ENCODE results near the gene TBC1D8.

Gene TBC1D8

DNA sequence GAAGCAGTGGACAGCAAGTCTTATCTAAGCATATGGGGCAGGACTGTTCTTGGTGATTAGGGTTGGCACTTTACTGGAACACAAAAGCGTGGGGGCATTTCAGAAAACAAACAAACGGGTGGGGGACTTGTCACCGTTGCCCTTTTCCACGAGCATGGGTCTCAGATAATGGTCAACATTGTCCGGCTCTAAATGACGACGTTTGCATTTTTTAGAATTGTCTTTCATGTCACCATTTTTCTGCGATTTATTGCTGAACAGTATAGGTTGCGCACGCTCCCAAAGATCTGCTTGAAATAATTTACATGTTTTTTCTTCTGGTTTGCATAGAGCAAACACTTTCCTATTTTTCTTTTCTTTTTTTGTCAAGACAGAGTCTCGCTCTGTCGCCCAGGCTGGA, 46.6 kb upstream of the TBC1D8 start:
- Histone ChIP-seq H3K4me3 (replicated peaks; ENCODE audit: insufficient read depth, low read length) (no peak overlapping the region), H3K27me3 (ENCODE audit: insufficient read depth, poor library complexity, severe bottlenecking) (no peaks in the 10 kb centered on the region), H3K27ac (replicated peaks) (no peak overlapping the region)
- no peak for DNase-seq (ENCODE audit: low read depth in 1 of 2, low spot score in 1 of 2)
- TF ChIP-seq POLR2AphosphoS5 (IDR thresholded peaks at IDR 0.05; ENCODE audit: low read depth), result no peak
- TF ChIP-seq SPI1 (IDR thresholded peaks at IDR 0.05; ENCODE audit: borderline replicate concordance, low read depth), result no peak
- TF ChIP-seq, protein P1, sequence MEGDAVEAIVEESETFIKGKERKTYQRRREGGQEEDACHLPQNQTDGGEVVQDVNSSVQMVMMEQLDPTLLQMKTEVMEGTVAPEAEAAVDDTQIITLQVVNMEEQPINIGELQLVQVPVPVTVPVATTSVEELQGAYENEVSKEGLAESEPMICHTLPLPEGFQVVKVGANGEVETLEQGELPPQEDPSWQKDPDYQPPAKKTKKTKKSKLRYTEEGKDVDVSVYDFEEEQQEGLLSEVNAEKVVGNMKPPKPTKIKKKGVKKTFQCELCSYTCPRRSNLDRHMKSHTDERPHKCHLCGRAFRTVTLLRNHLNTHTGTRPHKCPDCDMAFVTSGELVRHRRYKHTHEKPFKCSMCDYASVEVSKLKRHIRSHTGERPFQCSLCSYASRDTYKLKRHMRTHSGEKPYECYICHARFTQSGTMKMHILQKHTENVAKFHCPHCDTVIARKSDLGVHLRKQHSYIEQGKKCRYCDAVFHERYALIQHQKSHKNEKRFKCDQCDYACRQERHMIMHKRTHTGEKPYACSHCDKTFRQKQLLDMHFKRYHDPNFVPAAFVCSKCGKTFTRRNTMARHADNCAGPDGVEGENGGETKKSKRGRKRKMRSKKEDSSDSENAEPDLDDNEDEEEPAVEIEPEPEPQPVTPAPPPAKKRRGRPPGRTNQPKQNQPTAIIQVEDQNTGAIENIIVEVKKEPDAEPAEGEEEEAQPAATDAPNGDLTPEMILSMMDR (IDR thresholded peaks at IDR 0.05; ENCODE audit: insufficient read depth, low read length), result no peak
- TF ChIP-seq GABPA (IDR thresholded peaks at IDR 0.05; ENCODE audit: low read depth), result no peak

DNA sequence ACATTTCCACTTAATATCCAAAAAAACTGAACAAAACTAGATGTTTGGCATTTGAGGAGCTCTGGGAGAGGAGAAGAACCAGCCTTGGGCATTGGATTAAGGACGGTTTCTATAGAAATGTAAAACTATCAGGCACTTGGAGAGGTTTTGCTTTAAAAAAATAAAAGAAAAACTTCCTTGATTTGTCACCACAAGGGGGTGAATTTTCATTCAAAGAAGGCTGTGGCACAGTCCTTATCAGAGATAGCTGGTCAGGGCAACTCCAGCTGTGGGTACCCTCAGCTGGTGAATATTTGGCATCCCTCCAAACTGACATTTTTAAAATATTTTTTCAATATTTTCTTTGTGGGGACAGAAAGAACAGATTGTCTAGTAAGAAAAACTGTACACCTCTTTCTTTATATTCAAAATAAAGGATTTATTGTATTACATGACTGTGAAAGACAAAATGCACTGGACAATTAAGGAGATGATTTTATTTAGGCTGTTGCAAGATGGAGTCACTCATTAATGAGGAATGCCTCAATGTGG, 46.1 kb upstream of the TBC1D8 start:
- no peaks in the 10 kb centered on the region for H3K27me3 ChIP-seq (ENCODE audit: insufficient read depth, poor library complexity, severe bottlenecking)
- DNase-seq (ENCODE audit: low read depth in 1 of 2, low spot score in 1 of 2), result no peak
- H3K4me3 ChIP-seq (replicated peaks; ENCODE audit: insufficient read depth, low read length), result no peak overlapping the region
- no peak for TF ChIP-seq POLR2AphosphoS5 (IDR thresholded peaks at IDR 0.05; ENCODE audit: low read depth)
- no peak for TF ChIP-seq GABPA (IDR thresholded peaks at IDR 0.05; ENCODE audit: low read depth)
- TF ChIP-seq, protein P1 (IDR thresholded peaks at IDR 0.05; ENCODE audit: insufficient read depth, low read length), result no peak
- TF ChIP-seq, protein P2, sequence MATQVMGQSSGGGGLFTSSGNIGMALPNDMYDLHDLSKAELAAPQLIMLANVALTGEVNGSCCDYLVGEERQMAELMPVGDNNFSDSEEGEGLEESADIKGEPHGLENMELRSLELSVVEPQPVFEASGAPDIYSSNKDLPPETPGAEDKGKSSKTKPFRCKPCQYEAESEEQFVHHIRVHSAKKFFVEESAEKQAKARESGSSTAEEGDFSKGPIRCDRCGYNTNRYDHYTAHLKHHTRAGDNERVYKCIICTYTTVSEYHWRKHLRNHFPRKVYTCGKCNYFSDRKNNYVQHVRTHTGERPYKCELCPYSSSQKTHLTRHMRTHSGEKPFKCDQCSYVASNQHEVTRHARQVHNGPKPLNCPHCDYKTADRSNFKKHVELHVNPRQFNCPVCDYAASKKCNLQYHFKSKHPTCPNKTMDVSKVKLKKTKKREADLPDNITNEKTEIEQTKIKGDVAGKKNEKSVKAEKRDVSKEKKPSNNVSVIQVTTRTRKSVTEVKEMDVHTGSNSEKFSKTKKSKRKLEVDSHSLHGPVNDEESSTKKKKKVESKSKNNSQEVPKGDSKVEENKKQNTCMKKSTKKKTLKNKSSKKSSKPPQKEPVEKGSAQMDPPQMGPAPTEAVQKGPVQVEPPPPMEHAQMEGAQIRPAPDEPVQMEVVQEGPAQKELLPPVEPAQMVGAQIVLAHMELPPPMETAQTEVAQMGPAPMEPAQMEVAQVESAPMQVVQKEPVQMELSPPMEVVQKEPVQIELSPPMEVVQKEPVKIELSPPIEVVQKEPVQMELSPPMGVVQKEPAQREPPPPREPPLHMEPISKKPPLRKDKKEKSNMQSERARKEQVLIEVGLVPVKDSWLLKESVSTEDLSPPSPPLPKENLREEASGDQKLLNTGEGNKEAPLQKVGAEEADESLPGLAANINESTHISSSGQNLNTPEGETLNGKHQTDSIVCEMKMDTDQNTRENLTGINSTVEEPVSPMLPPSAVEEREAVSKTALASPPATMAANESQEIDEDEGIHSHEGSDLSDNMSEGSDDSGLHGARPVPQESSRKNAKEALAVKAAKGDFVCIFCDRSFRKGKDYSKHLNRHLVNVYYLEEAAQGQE (IDR thresholded peaks at IDR 0.05; ENCODE audit: insufficient replicate concordance, low read depth), result no peak
- no peak for TF ChIP-seq SPI1 (IDR thresholded peaks at IDR 0.05; ENCODE audit: borderline replicate concordance, low read depth)
- H3K27ac ChIP-seq (replicated peaks), result no peak overlapping the region

DNA sequence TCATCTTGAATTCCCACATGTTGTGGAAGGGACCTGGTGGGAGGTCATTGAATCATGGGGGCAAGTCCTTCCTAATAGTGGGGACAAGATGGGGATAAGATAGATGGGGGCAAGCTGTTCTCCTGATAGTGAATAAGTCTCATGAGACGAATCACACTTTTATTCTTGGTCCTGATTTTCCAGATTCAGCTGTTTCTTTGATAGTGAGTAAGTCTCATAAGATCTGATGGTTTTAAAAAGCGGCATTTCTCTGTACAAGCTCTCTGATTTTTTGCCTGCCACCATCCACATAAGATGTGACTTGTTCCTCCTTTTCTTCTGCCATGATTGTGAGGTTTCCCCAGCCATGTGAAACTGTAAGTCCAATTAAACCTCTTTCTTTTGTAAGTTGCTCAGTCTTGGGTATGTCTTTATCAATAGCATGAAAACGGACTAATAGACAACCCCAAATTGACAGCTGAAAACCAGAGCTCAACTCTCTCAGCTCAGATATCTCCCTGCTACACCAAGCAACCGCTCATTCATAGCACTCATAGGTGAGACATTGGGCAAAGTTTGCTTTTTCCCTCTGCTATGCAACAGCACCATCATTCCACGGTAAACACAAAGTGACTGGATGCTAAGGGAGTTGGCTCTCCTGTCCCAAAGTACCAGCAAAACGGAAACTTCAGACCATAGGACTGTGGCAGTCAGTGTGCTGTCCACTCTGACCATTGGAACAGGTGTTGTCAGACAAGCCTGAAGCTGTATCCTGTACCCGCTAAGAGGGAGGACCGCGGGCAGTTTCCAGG, 44.9 kb upstream of the TBC1D8 start:
- TF ChIP-seq SPI1 (IDR thresholded peaks at IDR 0.05; ENCODE audit: borderline replicate concordance, low read depth), result no peak
- TF ChIP-seq, protein P1 (IDR thresholded peaks at IDR 0.05; ENCODE audit: insufficient read depth, low read length), result no peak
- no peak for TF ChIP-seq POLR2AphosphoS5 (IDR thresholded peaks at IDR 0.05; ENCODE audit: low read depth)
- TF ChIP-seq GABPA (IDR thresholded peaks at IDR 0.05; ENCODE audit: low read depth), result no peak
- TF ChIP-seq, protein P2 (IDR thresholded peaks at IDR 0.05; ENCODE audit: insufficient replicate concordance, low read depth), result no peak
- no peaks in the 10 kb centered on the region for H3K27me3 ChIP-seq (ENCODE audit: insufficient read depth, poor library complexity, severe bottlenecking)
- no peak for DNase-seq (ENCODE audit: low read depth in 1 of 2, low spot score in 1 of 2)
- no peak overlapping the region for H3K27ac ChIP-seq (replicated peaks)
- H3K4me3 ChIP-seq (replicated peaks; ENCODE audit: insufficient read depth, low read length), result no peak overlapping the region

Data from HL-60 (cell line).